Cardiac muscle cell (in vitro differentiated cells and primary cell): ENCODE measurements around the gene MYBPC1. TPM values are rescaled to one million over a fixed set of nuclear protein-coding genes. Genes with fewer than 3 reads are reported as not detected.

Source experiments
- DNase-seq, 2 donors: peaks; one replicate each; pipeline versions ENCODE4 v3.0.0 to v3.0.0-alpha.2; 2010 to 2017; ENCODE audit warnings: low read depth in 1 of 2, low spot score in 1 of 2
- H3K27ac ChIP-seq: fragments of 200-600 bp; sonication (generic); 2 replicates; pipeline ENCODE4 v1.5.1; 2016
- H3K27me3 ChIP-seq: fragments of 200-600 bp; sonication (generic); 2 replicates; pipeline ENCODE4 v1.6.0; 2016; ENCODE audit warnings: control low read depth
- H3K36me3 ChIP-seq: fragments of 200-600 bp; sonication (generic); 2 replicates; pipeline ENCODE4 v1.5.1; 2016; ENCODE audit warnings: control low read depth
- H3K4me1 ChIP-seq: fragments of 200-600 bp; sonication (generic); 2 replicates; pipeline ENCODE4 v1.8.1; 2017; ENCODE audit warnings: low read depth, mild to moderate bottlenecking, mixed run types
- H3K4me3 ChIP-seq: fragments of 200-600 bp; sonication (generic); 2 replicates; pipeline ENCODE4 v1.5.1; 2016; ENCODE audit warnings: mild to moderate bottlenecking
- H3K9me3 ChIP-seq: fragments of 200-600 bp; sonication (generic); 2 replicates; pipeline ENCODE4 v1.5.1; 2017; ENCODE audit warnings: low read depth, mild to moderate bottlenecking, control low read depth
- polyA plus RNA-seq: library from polyadenylated mRNA; unstranded; fragments of >200 nt; fragmentation: Nextera tagmentation; extraction: Ambion mirVana; gene quantifications from 2 replicates; pipeline ENCODE4 v1.2.1, GENCODE V29; 2016
- total RNA-seq: library from RNA; depleted of rRNA; stranded (reverse); fragments of >200 nt; gene quantifications from 2 replicates; pipeline ENCODE4 v1.2.3, GENCODE V29; 2016
- TF ChIP-seq, protein P1 (sequence below): IDR thresholded peaks from 2 replicates; pipeline ENCODE4 v1.5.1; 2012; ENCODE audit warnings: low read depth, mild to moderate bottlenecking, low read length

MYBPC1 gene
- total and polyA plus RNA-seq, 2 experiments from 2014 or later = not detected

DNA sequence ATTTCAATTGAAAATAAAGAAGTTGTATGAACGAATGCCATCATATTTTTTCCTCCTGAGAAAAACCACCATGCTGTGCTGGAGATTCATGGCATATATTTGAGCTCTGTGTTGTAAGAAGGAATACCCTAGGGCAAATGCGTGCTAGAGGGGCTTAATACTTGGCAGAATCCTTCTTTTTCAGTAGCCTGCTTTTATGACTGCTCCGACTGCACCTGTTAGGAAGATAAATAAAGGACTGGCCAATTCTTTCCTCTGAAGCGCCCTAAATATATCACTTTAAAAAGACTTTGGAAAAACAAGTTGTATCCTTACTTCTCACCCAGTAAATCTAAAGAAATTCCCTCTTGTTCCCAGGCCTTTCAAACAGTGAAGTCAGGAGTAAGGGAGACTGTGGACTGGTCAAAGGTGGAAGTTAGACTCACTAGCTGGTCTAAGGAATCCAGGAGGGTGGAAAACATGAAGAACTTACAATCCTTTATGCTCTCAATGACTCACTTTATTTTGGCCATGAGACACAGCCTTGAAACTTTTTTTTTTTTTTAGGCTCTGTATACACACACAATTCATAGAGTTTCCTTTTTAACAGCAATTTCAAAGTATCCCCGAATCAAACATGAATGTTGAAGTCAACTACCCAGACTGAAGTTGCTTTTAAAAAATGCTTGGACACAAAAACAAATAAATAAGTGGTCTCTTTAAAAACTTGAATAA lies 5.2 kb downstream of the MYBPC1 start:
- Histone ChIP-seq H3K4me1 (no peaks in the 10 kb centered on the region), H3K9me3 (no peaks in the 10 kb centered on the region), H3K36me3 (no peaks in the 10 kb centered on the region), H3K27me3 (peaks cover 23% of the 10 kb centered on the region), H3K4me3 (no peak overlapping the region), H3K27ac (no peak overlapping the region)
- DNase-seq = no peak
- TF ChIP-seq, protein P1, sequence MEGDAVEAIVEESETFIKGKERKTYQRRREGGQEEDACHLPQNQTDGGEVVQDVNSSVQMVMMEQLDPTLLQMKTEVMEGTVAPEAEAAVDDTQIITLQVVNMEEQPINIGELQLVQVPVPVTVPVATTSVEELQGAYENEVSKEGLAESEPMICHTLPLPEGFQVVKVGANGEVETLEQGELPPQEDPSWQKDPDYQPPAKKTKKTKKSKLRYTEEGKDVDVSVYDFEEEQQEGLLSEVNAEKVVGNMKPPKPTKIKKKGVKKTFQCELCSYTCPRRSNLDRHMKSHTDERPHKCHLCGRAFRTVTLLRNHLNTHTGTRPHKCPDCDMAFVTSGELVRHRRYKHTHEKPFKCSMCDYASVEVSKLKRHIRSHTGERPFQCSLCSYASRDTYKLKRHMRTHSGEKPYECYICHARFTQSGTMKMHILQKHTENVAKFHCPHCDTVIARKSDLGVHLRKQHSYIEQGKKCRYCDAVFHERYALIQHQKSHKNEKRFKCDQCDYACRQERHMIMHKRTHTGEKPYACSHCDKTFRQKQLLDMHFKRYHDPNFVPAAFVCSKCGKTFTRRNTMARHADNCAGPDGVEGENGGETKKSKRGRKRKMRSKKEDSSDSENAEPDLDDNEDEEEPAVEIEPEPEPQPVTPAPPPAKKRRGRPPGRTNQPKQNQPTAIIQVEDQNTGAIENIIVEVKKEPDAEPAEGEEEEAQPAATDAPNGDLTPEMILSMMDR = no peak

DNA sequence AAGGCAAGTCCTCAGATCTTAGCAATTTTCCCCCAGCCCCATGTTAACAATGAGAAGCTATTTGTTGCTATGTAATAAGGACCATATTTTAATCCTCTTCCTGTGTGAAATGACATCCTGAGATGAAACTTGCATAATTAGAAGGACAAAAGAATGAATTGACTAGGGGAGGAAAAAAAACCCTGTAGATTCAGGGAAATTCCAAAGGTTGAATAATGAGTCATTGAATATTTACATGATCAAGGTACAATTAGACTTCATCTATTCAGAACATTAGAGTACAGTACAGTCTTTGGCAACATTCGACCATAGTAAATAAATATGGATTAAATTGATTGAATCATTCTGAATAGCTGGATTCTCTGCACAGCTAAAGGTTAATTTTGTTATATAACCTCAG lies 9.4 kb downstream of the MYBPC1 start:
- TF ChIP-seq, protein P1 = no peak

DNA sequence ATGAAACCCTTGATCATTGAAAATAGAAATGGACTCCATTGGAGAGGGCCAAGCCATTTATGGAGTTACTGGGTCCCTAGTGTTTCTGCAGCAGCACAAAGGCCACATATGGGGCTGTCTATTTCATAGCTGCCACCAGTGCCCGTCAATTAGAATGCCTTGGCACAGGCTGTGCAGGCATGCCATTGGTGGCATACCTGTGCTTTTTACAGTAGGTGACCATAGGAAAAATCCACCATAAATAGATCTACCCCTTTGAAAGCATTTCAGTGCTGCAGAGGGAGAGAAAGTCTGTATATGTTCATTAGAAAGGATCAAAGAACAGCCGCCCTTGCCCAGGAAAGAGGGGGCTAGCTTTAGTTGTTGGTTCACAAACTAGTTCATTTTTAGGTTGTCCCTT lies 13.1 kb downstream of the MYBPC1 start:
- TF ChIP-seq, protein P1 = no peak

More for the DNA sequence above, 9.4 kb downstream of the MYBPC1 start:
- H3K27me3 ChIP-seq = peaks cover 26% of the 10 kb centered on the region
- no peak overlapping the region for H3K4me3 ChIP-seq
- no peak for DNase-seq
- H3K4me1 ChIP-seq = no peaks in the 10 kb centered on the region
- H3K9me3 ChIP-seq = no peaks in the 10 kb centered on the region
- H3K27ac ChIP-seq = no peak overlapping the region
- no peaks in the 10 kb centered on the region for H3K36me3 ChIP-seq

DNA sequence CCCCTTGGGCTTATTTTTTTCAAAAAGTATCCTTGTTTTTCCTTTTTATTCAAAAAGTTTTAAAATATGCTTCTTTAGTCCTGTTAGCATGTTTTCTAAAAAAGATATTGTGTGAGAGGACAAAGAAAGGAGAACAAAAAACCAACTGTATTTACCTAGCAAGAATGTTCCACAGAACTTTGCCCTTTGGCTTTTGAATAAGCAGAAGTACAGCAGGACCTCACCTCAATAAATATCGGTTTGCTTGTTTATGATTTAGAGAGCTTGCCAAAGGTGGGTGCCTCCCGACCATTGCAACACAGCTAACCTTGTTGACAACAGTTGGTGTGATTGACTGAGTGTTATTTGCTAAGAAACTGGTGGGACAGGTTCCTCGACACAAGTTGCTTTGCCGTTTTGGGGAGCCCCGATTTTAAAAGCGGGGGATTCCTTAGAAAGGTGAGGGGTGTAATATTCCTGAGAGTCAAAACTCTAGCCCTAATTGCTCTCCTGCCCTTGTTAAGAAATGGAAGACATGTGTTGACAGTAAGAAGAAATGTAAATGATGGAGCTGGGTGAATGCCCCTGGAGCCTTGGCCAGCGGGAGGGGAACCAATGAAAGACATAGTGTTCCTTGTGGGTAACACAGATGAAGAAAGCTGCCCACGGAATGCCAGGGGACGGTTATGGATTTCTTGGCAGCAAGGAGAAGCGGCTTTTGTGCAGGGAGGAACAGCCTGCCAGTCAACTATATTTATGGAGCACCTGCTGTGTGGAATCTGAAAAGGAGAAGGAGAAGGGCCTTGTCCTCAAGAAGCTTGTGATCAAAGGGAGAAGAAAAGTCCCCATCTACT lies 13.7 kb downstream of the MYBPC1 start:
- H3K27me3 ChIP-seq = peaks cover 46% of the 10 kb centered on the region
- H3K36me3 ChIP-seq = no peaks in the 10 kb centered on the region
- no peak overlapping the region for H3K27ac ChIP-seq
- no peak overlapping the region for H3K4me3 ChIP-seq
- H3K4me1 ChIP-seq = no peaks in the 10 kb centered on the region
- TF ChIP-seq, protein P1 = no peak
- no peak for DNase-seq
- no peaks in the 10 kb centered on the region for H3K9me3 ChIP-seq

More for the DNA sequence above, 13.1 kb downstream of the MYBPC1 start:
- Histone ChIP-seq H3K4me1 (no peaks in the 10 kb centered on the region), H3K4me3 (no peak overlapping the region), H3K36me3 (no peaks in the 10 kb centered on the region), H3K9me3 (no peaks in the 10 kb centered on the region), H3K27me3 (peaks cover 42% of the 10 kb centered on the region), H3K27ac (no peak overlapping the region)
- DNase-seq = no peak

DNA sequence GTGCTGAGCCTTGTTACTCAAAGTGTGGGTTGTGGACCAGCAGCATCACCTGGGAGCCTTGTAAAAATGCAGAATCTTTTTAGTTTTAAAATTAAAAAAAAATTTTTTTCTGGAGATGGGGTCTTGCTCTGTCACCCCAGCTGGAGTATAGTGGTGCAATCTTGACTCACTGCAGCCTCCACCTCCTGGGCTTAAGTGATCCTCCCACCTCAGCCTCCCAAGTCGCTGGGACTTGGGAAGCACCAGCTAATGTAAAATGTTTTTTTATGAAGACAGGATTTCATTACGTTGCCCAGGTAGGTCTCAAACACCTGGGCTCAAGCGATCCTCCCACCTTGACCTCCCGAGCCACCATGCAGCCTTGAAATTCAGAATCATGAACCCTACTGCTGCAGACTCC lies 14.4 kb downstream of the MYBPC1 start:
- Histone ChIP-seq H3K36me3 (no peaks in the 10 kb centered on the region), H3K9me3 (no peaks in the 10 kb centered on the region), H3K27me3 (peaks cover 46% of the 10 kb centered on the region), H3K4me1 (no peaks in the 10 kb centered on the region), H3K4me3 (no peak overlapping the region), H3K27ac (no peak overlapping the region)
- no peak for DNase-seq
- TF ChIP-seq, protein P1 = no peak
